B cell (primary cell): ENCODE data around the gene ABCA8. TPM values are rescaled to one million over a fixed set of nuclear protein-coding genes. Genes with fewer than 3 reads are reported as not detected.

Source experiments
- ATAC-seq: fragments of 200-7000 bp; cut with Tn5 transposase; one replicate; pipeline ENCODE4 v1.10.0; 2021; ENCODE audit warnings: low read depth, mild to moderate bottlenecking, moderate number of reproducible peaks, moderate library complexity
- CTCF ChIA-PET: fragments of 350-600 bp; sonication (Branson Sonifier 250); formaldehyde crosslinking; loops from one replicate; lab custom pipeline; 2021; ENCODE audit warnings: antibody characterized with exemption, inconsistent platforms; lab: Charles Lee
- POLR2A ChIA-PET: fragments of 350-600 bp; sonication (Branson Sonifier 250); formaldehyde crosslinking; loops from one replicate; lab custom pipeline; 2021; ENCODE audit warnings: antibody characterized with exemption; lab: Charles Lee
- DNase-seq: peaks from one replicate; pipeline ENCODE4 v3.0.0; 2013
- H2AFZ ChIP-seq: 2 replicates; pipeline ENCODE4 v1.6.1; 2012; ENCODE audit warnings: mild to moderate bottlenecking, low read depth, low read length; ENCODE audit not compliant: insufficient read depth, poor library complexity, severe bottlenecking
- H3K27ac ChIP-seq, 2 donors: 1 replicate in 1 of 2; 2 replicates in 1 of 2; pipeline ENCODE4 v1.5.1; 2012 to 2013; ENCODE audit warnings: low read length in 2 of 2, mild to moderate bottlenecking in 2 of 2, moderate library complexity in 1 of 2
- H3K27me3 ChIP-seq, 4 experiments: fragments of 200-600 bp in 1 of 4; sonication (generic) in 1 of 4; replicated peaks in 1 of 4; 1 replicate in 2 of 4; 2 replicates in 2 of 4; pipeline versions ENCODE4 v1.6.1 to v1.7.0; 2013 to 2016; ENCODE audit warnings: low read length in 3 of 4, mild to moderate bottlenecking in 2 of 4, mixed read lengths in 1 of 4, moderate library complexity in 1 of 4; ENCODE audit not compliant: insufficient read depth in 4 of 4, control insufficient read depth in 3 of 4; ENCODE audit errors: control extremely low read depth in 1 of 4
- H3K36me3 ChIP-seq, 2 experiments: replicated peaks in 1 of 2; 1 replicate in 1 of 2; 2 replicates in 1 of 2; pipeline versions ENCODE4 v1.6.1 to v1.7.1; 2013; ENCODE audit warnings: low read length in 1 of 2; ENCODE audit not compliant: insufficient read depth in 2 of 2, control insufficient read depth in 1 of 2; ENCODE audit errors: control extremely low read depth in 1 of 2, extremely low read depth in 1 of 2
- H3K4me1 ChIP-seq, 2 donors: fragments of 200-600 bp in 1 of 2; sonication (generic) in 1 of 2; 1 replicate in 1 of 2; 2 replicates in 1 of 2; pipeline versions ENCODE4 v1.5.1 to v1.6.1; 2013 to 2017; ENCODE audit warnings: low read length in 2 of 2; ENCODE audit not compliant: control insufficient read depth in 2 of 2, insufficient read depth in 2 of 2
- H3K4me2 ChIP-seq: replicated peaks from 2 replicates; pipeline ENCODE3; 2012; ENCODE audit warnings: mild to moderate bottlenecking, low read depth, low read length; ENCODE audit not compliant: poor library complexity, severe bottlenecking
- H3K4me3 ChIP-seq, 5 experiments: fragments of 200-600 bp in 1 of 5; sonication (generic) in 1 of 5; 1 replicate in 3 of 5; 2 replicates in 2 of 5; pipeline versions ENCODE4 v1.5.1 to v1.7.0; 2011 to 2016; ENCODE audit warnings: low read length in 4 of 5, mild to moderate bottlenecking in 4 of 5, low read depth in 2 of 5, control low read depth in 1 of 5, moderate library complexity in 1 of 5; ENCODE audit not compliant: insufficient read depth in 1 of 5; ENCODE audit errors: control extremely low read depth in 1 of 5, extremely low read depth in 1 of 5
- H3K79me2 ChIP-seq: fragments of 200-600 bp; sonication (generic); one replicate; pipeline ENCODE4 v1.6.0; 2016; ENCODE audit warnings: low read length; ENCODE audit not compliant: control insufficient read depth, insufficient read depth
- H3K9ac ChIP-seq: fragments of 200-600 bp; sonication (generic); 2 replicates; pipeline ENCODE4 v1.6.1; 2017; ENCODE audit warnings: mild to moderate bottlenecking, low read length, moderate library complexity
- H3K9me3 ChIP-seq, 3 donors: one replicate each; pipeline versions ENCODE4 v1.6.1 to v1.7.1; 2013; ENCODE audit warnings: low read length in 2 of 3; ENCODE audit not compliant: control insufficient read depth in 2 of 3, insufficient read depth in 1 of 3; ENCODE audit errors: control extremely low read depth in 1 of 3
- H4K20me1 ChIP-seq: 2 replicates; pipeline ENCODE4 v1.6.0; 2012; ENCODE audit warnings: mild to moderate bottlenecking, low read length; ENCODE audit not compliant: insufficient read depth, control insufficient read depth, poor library complexity, severe bottlenecking
- H3K27ac Mint-ChIP-seq: one replicate; pipeline ENCODE4 v1.8.0; 2021; ENCODE audit warnings: mixed read lengths
- H3K27me3 Mint-ChIP-seq: one replicate; pipeline ENCODE4 v1.8.0; 2021; ENCODE audit warnings: mixed read lengths
- H3K4me1 Mint-ChIP-seq: one replicate; pipeline ENCODE4 v1.8.0; 2021; ENCODE audit warnings: mixed read lengths
- H3K4me3 Mint-ChIP-seq: one replicate; pipeline ENCODE4 v1.8.0; 2021; ENCODE audit warnings: mixed read lengths
- H3K9me3 Mint-ChIP-seq: one replicate; pipeline ENCODE4 v1.8.0; 2022; ENCODE audit warnings: mixed read lengths; ENCODE audit not compliant: insufficient read depth
- EZH2 ChIP-seq: IDR thresholded peaks from 2 replicates; pipeline ENCODE4 v1.6.1; 2012; ENCODE audit warnings: borderline replicate concordance, low read depth, mild to moderate bottlenecking, moderate library complexity, low read length; ENCODE audit not compliant: insufficient read depth, poor library complexity, severe bottlenecking
- WGBS: methylation state at CpG from one replicate; pipeline ENCODE4 v1.1.5; 2013; ENCODE audit warnings: missing lambda C conversion rate; ENCODE audit not compliant: insufficient coverage; 5-methylcytosine and 5-hydroxymethylcytosine counted together
- intact Hi-C: fragments of 100-400 bp; cut with micrococcal nuclease; formaldehyde crosslinking; loops from one replicate; pipeline ENCODE4 v1.10.0; 2022
- polyA plus RNA-seq: library from polyadenylated mRNA; depleted of rRNA; stranded (reverse); fragments of >200 nt; gene quantifications from 2 replicates; pipeline ENCODE4 v1.2.3, GENCODE V29; 2012
- total RNA-seq, 2 donors: library from RNA; stranded (reverse); fragments of 120-200 nt in 1 of 2; gene quantifications; 1 replicate in 1 of 2; 2 replicates in 1 of 2; pipeline versions ENCODE4 v1.2.3 to v1.2.4, GENCODE V29; 2013 to 2022
- TF ChIP-seq, protein P1 (sequence below): fragments of 200-600 bp; IDR thresholded peaks from one replicate; pipeline ENCODE4 v1.8.0; 2022; ENCODE audit warnings: antibody characterized with exemption, mild to moderate bottlenecking

ABCA8 gene
- total and polyA plus RNA-seq, 2 donors (not counting 1 experiment from before 2014, with no cell fraction given) = not detected

DNA sequence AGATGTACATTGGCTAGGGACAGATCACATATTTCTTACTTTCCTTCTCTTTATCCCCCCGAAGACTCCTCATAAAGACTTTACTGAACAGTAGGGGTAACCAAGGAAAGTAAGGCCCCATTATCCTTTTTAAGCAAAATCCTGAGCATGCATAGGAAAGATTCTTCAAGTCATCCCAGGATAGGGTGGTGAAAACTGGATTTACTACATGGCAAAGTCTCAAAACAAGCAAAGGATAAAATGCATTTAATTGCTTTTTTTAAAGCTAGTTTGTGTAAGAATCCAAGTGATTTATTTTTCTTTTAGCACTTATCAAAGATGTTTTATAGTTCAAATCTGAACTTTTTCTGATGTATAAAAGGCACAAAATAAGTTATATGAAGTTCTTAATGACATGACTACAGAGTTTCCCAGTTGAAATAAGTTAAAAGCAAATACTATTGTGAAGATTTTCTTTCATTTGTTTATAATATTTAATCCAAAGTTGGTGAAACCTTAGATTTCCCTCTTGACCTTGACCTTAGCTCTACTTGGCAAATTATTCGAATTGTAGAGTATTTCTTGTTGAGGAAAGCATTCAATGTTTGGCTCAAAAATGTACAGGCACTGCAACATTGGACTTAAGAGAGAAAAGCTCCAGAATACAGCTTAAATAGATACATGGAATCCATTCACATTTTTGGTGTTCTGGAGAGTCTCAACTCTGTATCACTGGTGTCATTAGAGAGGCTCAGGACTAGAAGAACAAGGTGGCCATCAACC is 104.3 kb downstream of the ABCA8 start:
- POLR2A ChIA-PET = no interaction called here
- Histone ChIP-seq H3K9ac (no peak overlapping the region), H3K4me2 (no peak overlapping the region), H3K4me1 (no peaks in the 10 kb centered on the region), H3K27me3 (no peaks in the 10 kb centered on the region), H3K27ac (no peak overlapping the region), H4K20me1 (no peaks in the 10 kb centered on the region), H3K4me3 (no peak overlapping the region), H3K79me2 (no peaks in the 10 kb centered on the region), H3K9me3 (no peaks in the 10 kb centered on the region), H3K36me3 (no peaks in the 10 kb centered on the region), H2AFZ (no peak overlapping the region)
- no CpG with 5 or more reads among the region's 2 CpGs for whole genome bisulfite sequencing
- no peak overlapping the region for H3K4me3 Mint-ChIP-seq
- no peak overlapping the region for H3K27ac Mint-ChIP-seq
- CTCF ChIA-PET = no interaction called here
- ATAC-seq (no peak), DNase-seq (no peak)
- H3K9me3 Mint-ChIP-seq = no peaks in the 10 kb centered on the region
- peaks cover 10% of the 10 kb centered on the region for H3K27me3 Mint-ChIP-seq
- TF ChIP-seq EZH2 = no peak
- TF ChIP-seq, protein P1, sequence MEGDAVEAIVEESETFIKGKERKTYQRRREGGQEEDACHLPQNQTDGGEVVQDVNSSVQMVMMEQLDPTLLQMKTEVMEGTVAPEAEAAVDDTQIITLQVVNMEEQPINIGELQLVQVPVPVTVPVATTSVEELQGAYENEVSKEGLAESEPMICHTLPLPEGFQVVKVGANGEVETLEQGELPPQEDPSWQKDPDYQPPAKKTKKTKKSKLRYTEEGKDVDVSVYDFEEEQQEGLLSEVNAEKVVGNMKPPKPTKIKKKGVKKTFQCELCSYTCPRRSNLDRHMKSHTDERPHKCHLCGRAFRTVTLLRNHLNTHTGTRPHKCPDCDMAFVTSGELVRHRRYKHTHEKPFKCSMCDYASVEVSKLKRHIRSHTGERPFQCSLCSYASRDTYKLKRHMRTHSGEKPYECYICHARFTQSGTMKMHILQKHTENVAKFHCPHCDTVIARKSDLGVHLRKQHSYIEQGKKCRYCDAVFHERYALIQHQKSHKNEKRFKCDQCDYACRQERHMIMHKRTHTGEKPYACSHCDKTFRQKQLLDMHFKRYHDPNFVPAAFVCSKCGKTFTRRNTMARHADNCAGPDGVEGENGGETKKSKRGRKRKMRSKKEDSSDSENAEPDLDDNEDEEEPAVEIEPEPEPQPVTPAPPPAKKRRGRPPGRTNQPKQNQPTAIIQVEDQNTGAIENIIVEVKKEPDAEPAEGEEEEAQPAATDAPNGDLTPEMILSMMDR = no peak
- H3K4me1 Mint-ChIP-seq = no peaks in the 10 kb centered on the region
- intact Hi-C loops = no loop called here
